RWPE1 (cell line): ENCODE measurements around the gene B3GAT2.

Experiments
- CTCF ChIA-PET: fragments of 350-600 bp; sonication (Branson Sonifier 250); formaldehyde crosslinking; extraction: SDS; loops from one replicate; lab custom pipeline; 2021; lab: Yijun Ruan, JAX
- POLR2A ChIA-PET: fragments of 400-600 bp; formaldehyde crosslinking; extraction: SDS; loops from one replicate; lab custom pipeline; 2020; ENCODE audit warnings: antibody characterized with exemption; ENCODE audit not compliant: low non-redundant PET; lab: Yijun Ruan, JAX
- DNase-seq: peaks from one replicate; pipeline ENCODE4 v3.0.0; 2012; ENCODE audit warnings: low spot score
- H3K27ac ChIP-seq: fragments of 450-650 bp; 2 replicates; pipeline ENCODE4 v1.5.1; 2017
- TF ChIP-seq, protein P1 (sequence below): fragments of 450-650 bp; conservative IDR thresholded peaks from 2 replicates; pipeline ENCODE4 v1.5.1; 2017; ENCODE audit warnings: low read depth, mild to moderate bottlenecking

Gene B3GAT2

DNA sequence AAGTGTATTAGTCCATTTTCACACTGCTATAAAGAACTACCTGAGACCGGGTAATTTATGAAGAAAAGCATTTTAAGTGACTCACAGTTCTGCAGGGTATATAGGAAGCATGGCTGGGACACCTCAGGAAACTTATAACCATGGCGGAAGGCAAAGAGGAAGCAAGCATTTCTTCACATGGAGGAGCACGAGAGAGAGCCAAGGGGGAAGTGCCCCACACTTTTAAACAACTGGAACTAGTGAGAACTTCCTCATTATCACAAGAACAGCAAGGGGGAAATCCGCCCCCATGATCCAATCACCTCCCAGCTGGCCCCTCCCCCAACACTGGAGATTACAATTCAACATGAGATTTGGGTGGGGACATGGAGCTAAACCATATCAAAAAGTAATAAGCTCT is 28.3 kb upstream of the B3GAT2 start:
- ChIA-PET CTCF (no interaction called here), POLR2A (no interaction called here)
- DNase-seq: no peak
- no peak overlapping the region for H3K27ac ChIP-seq
- TF ChIP-seq, protein P1, sequence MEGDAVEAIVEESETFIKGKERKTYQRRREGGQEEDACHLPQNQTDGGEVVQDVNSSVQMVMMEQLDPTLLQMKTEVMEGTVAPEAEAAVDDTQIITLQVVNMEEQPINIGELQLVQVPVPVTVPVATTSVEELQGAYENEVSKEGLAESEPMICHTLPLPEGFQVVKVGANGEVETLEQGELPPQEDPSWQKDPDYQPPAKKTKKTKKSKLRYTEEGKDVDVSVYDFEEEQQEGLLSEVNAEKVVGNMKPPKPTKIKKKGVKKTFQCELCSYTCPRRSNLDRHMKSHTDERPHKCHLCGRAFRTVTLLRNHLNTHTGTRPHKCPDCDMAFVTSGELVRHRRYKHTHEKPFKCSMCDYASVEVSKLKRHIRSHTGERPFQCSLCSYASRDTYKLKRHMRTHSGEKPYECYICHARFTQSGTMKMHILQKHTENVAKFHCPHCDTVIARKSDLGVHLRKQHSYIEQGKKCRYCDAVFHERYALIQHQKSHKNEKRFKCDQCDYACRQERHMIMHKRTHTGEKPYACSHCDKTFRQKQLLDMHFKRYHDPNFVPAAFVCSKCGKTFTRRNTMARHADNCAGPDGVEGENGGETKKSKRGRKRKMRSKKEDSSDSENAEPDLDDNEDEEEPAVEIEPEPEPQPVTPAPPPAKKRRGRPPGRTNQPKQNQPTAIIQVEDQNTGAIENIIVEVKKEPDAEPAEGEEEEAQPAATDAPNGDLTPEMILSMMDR: no peak

DNA sequence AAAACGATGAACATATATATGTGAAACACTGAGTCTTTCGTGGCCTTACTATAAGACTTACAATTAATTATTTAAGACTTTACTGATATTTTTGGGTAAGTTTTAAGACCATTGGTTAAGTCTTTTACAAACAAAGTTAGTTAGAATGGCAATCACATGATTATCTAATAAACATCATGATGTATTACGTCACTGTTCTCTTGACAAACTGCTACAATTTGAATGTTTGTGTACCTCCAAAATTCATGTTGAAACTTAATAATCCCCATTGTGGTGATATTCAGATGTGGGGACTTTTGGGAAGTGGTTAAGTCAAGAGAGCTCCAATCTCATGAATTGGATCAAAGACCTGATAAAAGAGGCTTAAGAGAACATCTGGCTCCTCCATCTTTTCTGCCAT is 25.9 kb upstream of the B3GAT2 start:
- TF ChIP-seq, protein P1: no peak
- DNase-seq: no peak
- CTCF ChIA-PET: interaction anchor here (1.1 kb wide), 1 partner anchor 27 kb away, joined by 4 read pairs; no protein-coding TSS in a partner anchor
- POLR2A ChIA-PET: no interaction called here
- H3K27ac ChIP-seq: no peak overlapping the region

DNA sequence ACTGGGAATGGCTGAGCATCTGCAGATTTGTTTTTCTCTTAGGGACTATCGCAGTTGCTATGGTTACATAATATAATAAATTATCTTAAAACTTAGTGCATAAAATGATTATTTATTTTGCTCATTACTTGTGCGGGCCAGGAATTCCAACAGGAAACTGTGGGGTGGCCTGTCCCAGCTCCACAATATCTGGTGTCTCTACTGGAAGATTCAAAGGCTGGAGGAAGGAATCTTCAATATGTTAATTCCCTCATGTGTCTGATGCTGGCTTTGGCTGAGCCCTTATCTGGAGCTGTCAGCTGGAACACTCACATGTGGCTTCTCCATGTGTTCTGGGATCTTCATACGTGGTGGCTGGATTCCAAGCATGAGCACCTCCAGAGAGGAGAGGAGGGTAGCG is 23.9 kb upstream of the B3GAT2 start:
- no peak overlapping the region for H3K27ac ChIP-seq
- CTCF ChIA-PET: no interaction called here
- TF ChIP-seq, protein P1: no peak
- POLR2A ChIA-PET: no interaction called here
- DNase-seq: no peak

DNA sequence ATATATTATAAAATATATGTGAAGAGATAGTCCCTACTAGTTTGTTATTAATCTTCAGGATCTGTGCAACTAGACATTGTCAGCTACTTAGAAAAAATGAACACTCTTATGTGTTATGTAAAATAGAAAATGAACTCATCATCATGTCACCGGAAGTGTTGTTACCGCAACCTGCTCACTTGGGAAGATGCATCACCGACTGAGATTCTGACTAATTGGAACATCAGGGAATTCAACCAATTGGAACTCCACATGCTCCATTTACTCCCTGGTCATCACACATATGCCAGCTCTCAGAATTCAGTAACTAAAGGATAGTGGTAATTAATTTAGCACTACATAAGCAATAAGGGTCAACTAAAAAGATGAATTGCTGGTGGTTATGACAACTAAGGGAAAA is 16.7 kb upstream of the B3GAT2 start:
- ChIA-PET POLR2A (no interaction called here), CTCF (no interaction called here)
- no peak for DNase-seq

DNA sequence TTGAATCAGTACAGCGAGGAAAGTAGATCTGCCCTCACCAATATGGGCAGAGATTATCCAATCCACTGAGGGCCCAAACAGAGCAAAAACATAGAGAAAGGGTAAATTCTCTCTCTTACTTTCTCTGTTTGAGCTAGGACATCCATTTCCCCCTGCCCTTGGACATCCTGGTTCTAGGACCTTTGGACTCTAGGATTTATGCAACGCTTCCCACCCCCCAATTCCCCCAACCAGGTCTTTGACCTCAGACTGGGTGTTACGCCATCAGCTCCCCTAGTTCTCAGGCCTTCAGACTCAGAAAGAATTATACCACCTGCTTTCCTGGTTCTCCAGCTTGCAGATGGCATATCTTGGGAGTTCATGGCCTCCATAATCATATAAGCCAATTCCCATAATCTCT is 10.2 kb upstream of the B3GAT2 start:
- DNase-seq: no peak
- TF ChIP-seq, protein P1: no peak
- POLR2A ChIA-PET: no interaction called here
- no peak overlapping the region for H3K27ac ChIP-seq
- CTCF ChIA-PET: no interaction called here

More for the DNA sequence above, 16.7 kb upstream of the B3GAT2 start:
- H3K27ac ChIP-seq: no peak overlapping the region
- TF ChIP-seq, protein P1: no peak

DNA sequence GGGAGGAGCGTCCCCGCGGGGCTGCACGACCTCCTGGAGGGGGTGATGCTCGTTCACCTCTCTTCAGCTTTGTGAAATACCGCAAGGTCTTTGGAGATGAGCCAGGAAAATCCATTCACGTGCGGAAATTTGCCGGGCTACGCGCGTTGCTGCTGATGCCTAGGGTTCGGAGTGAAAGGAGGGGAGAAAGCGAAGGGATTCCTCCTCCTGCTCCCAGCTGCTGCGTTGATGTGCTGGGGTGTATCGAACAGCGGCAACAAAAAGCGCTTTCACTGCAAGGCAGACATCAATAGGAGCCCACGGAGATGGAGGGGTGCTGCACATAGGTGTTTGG is 391 bp upstream of the B3GAT2 start:
- POLR2A ChIA-PET: no interaction called here
- DNase-seq: no peak
- TF ChIP-seq, protein P1: no peak
- CTCF ChIA-PET: interaction anchor here (1.3 kb wide), 1 partner anchor 737 kb away, joined by 4 read pairs; no protein-coding TSS in a partner anchor
- H3K27ac ChIP-seq: no peak overlapping the region

DNA sequence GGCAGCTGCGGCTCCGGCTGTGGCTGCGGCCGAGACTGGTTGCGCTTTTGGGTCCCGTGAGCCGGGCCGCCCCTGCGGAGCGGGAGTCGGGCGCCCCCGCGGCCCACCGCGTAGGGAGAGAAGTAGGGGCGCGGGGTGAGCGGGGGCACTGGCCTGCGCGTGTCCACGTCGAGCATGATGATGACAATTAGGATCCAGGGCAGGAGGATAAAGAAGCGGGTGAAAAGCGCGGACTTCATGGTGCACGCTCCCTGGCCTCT is 739 bp downstream of the B3GAT2 start:
- ChIA-PET CTCF (interaction anchor here (0.5 to 1.8 kb wide), 12 partner anchors 26 to 737 kb away, joined by 3 to 17 read pairs (median 4); no protein-coding TSS in a partner anchor), POLR2A (no interaction called here)
- TF ChIP-seq, protein P1: peak; percentile 65
- DNase-seq: no peak
- H3K27ac ChIP-seq: no peak overlapping the region
